K562 (cell line): ENCODE measurements around the gene DHX32. TPM values are rescaled to one million over a fixed set of nuclear protein-coding genes. Genes with fewer than 3 reads are reported as not detected.
A peak's percentile ranks its signal among the peaks of the same experiment; 100 is the strongest.

Source experiments
- BACH1 ChIP-seq: fragments of 200-800 bp; sonication (Bioruptor generic); IDR thresholded peaks from 2 replicates; pipeline ENCODE4 v1.6.1; 2016; ENCODE audit warnings: missing genetic modification characterization, missing compliant biosample characterization
- BCOR ChIP-seq: fragments of 450-650 bp; IDR thresholded peaks from 2 replicates; pipeline ENCODE4 v1.6.1; 2016
- C11orf30 ChIP-seq: fragments of 450-650 bp; IDR thresholded peaks from 2 replicates; pipeline ENCODE4 v1.6.1; 2016; ENCODE audit warnings: low read depth, mild to moderate bottlenecking
- DDX20 ChIP-seq: fragments of 450-650 bp; IDR thresholded peaks from 2 replicates; pipeline ENCODE4 v1.6.1; 2016; ENCODE audit warnings: missing genetic modification characterization, low read depth, mild to moderate bottlenecking, missing compliant biosample characterization, moderate library complexity
- ETV6 ChIP-seq, 3 experiments: fragments of 150-350 bp in 1 of 3; sonication (generic) in 1 of 3; formaldehyde crosslinking in 1 of 3; IDR thresholded peaks; 2 replicates each; pipeline versions ENCODE4 v1.6.1 to v1.8.0; 2014 to 2022; ENCODE audit warnings: borderline replicate concordance in 2 of 3, low read depth in 2 of 3, antibody characterized with exemption in 1 of 3, low read length in 1 of 3, mild to moderate bottlenecking in 1 of 3, missing genetic modification reagents in 1 of 3
- GTF2F1 ChIP-seq: IDR thresholded peaks from 2 replicates; pipeline ENCODE4 v1.6.1; 2011; ENCODE audit warnings: low read depth, low read length, improper control_type of control experiment
- NCOR1 ChIP-seq: fragments of 450-650 bp; IDR thresholded peaks from 2 replicates; pipeline ENCODE4 v1.6.1; 2016; ENCODE audit warnings: mild to moderate bottlenecking, moderate library complexity
- RHOXF2B ChIP-seq: fragments of 250-450 bp; sonication (Bioruptor Pico); conservative IDR thresholded peaks from 2 replicates; pipeline ENCODE4 v1.5.1; 2021
- SREBF2 ChIP-seq: sonication (generic); formaldehyde crosslinking; IDR thresholded peaks from 2 replicates; pipeline ENCODE4 v1.4.0; 2020; ENCODE audit warnings: mild to moderate bottlenecking, missing genetic modification reagents
- TBL1XR1 ChIP-seq, 2 experiments: IDR thresholded peaks; 2 replicates each; pipeline ENCODE4 v1.6.1; 2012; ENCODE audit warnings: improper control_type of control experiment in 2 of 2, low read length in 2 of 2, mild to moderate bottlenecking in 1 of 2
- ZFP30 ChIP-seq: fragments of 250-450 bp; sonication (Bioruptor Pico); IDR thresholded peaks from 2 replicates; pipeline ENCODE4 v1.8.0; 2022; ENCODE audit warnings: moderate library complexity, mild to moderate bottlenecking, inconsistent platforms, borderline replicate concordance
- ZNF23 ChIP-seq: fragments of 250-450 bp; sonication (Bioruptor Pico); IDR thresholded peaks from 2 replicates; pipeline ENCODE4 v1.4.0; 2020; ENCODE audit warnings: mild to moderate bottlenecking
- ZNF586 ChIP-seq: fragments of 450-650 bp; formaldehyde crosslinking; conservative IDR thresholded peaks from 2 replicates; pipeline ENCODE4 v1.4.0; 2020; ENCODE audit warnings: mild to moderate bottlenecking, moderate library complexity
- ZNF644 ChIP-seq: fragments of 200-800 bp; sonication (Bioruptor generic); IDR thresholded peaks from 2 replicates; pipeline ENCODE4 v1.6.1; 2016; ENCODE audit warnings: low read depth, missing genetic modification characterization, missing compliant biosample characterization
- ZNF780A ChIP-seq: fragments of 250-450 bp; sonication (Bioruptor Pico); IDR thresholded peaks from 2 replicates; pipeline ENCODE4 v1.5.0; 2021; ENCODE audit warnings: mild to moderate bottlenecking
- polyA plus RNA-seq, 8 experiments: library from polyadenylated mRNA; depleted of rRNA in 4 of 8; stranded (reverse) in 5 of 8; unstranded in 3 of 8; fragments of >200 nt; fragmentation: Nextera tagmentation in 2 of 8; fragmentation: Illumina TruSeq in 1 of 8; extraction: Ambion mirVana in 2 of 8; extraction: Trizol in 1 of 8; gene quantifications; 2 replicates each; pipeline versions ENCODE4 v1.2.1 to v1.2.3, GENCODE V29; 2011 to 2014; ENCODE audit warnings: inconsistent platforms in 1 of 8, missing spikeins in 1 of 8
- total RNA-seq, 7 experiments: library from RNA; depleted of rRNA in 6 of 7; stranded (reverse); fragments of >200 nt in 6 of 7; fragmentation: Illumina TruSeq in 2 of 7; extraction: Trizol in 2 of 7; gene quantifications; 2 replicates each; pipeline versions ENCODE4 v1.2.1 to v1.2.3, GENCODE V29; 2011 to 2021; ENCODE audit warnings: low replicate concordance in 1 of 7
- TF ChIP-seq, protein P1 (sequence below): fragments of 250-450 bp; sonication (Bioruptor Pico); IDR thresholded peaks from 2 replicates; pipeline ENCODE4 v1.5.0; 2022; ENCODE audit warnings: mild to moderate bottlenecking
- TF ChIP-seq, protein P2 (sequence below): sonication (generic); formaldehyde crosslinking; IDR thresholded peaks from 2 replicates; pipeline ENCODE4 v1.8.1; 2023; ENCODE audit warnings: mild to moderate bottlenecking, missing genetic modification reagents
- TF ChIP-seq, protein P3 (sequence below): fragments of 450-650 bp; IDR thresholded peaks from 2 replicates; pipeline ENCODE4 v1.6.1; 2016
- TF ChIP-seq, protein P4 (sequence below): fragments of 450-650 bp; IDR thresholded peaks from 2 replicates; pipeline ENCODE4 v1.7.1; 2018; ENCODE audit warnings: mild to moderate bottlenecking, low read depth; ENCODE audit not compliant: partially characterized antibody

Gene DHX32
- total and polyA plus RNA-seq, 9 of the 15 experiments (the other 6 are each of a cell fraction or from before 2014, with no cell fraction given), result 5.8 to 23.5 (median 17.5) TPM

DNA sequence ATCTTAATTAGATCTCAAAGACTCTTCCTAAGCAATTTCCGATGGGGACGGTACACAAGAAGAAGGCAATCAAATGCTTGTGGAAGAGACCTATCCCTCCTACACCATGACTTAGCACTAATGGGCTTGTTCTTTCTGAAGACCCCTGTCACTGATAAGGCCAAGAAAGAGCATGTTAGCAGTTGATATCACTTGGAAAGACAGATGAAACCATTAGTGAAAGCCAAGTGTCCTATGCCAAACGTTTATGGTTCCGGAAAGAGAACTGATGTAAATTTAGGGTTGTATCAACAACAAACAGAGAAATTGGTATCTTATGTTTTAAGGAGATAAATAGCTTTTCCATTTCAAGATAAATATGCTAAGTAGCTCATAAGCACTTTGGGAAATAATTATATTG lies 64.5 kb downstream of the DHX32 start (continued):
- TF ChIP-seq, protein P1, sequence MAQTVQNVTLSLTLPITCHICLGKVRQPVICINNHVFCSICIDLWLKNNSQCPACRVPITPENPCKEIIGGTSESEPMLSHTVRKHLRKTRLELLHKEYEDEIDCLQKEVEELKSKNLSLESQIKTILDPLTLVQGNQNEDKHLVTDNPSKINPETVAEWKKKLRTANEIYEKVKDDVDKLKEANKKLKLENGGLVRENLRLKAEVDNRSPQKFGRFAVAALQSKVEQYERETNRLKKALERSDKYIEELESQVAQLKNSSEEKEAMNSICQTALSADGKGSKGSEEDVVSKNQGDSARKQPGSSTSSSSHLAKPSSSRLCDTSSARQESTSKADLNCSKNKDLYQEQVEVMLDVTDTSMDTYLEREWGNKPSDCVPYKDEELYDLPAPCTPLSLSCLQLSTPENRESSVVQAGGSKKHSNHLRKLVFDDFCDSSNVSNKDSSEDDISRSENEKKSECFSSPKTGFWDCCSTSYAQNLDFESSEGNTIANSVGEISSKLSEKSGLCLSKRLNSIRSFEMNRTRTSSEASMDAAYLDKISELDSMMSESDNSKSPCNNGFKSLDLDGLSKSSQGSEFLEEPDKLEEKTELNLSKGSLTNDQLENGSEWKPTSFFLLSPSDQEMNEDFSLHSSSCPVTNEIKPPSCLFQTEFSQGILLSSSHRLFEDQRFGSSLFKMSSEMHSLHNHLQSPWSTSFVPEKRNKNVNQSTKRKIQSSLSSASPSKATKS (CRISPR knock-in tag), result no peak
- TF ChIP-seq, protein P2, sequence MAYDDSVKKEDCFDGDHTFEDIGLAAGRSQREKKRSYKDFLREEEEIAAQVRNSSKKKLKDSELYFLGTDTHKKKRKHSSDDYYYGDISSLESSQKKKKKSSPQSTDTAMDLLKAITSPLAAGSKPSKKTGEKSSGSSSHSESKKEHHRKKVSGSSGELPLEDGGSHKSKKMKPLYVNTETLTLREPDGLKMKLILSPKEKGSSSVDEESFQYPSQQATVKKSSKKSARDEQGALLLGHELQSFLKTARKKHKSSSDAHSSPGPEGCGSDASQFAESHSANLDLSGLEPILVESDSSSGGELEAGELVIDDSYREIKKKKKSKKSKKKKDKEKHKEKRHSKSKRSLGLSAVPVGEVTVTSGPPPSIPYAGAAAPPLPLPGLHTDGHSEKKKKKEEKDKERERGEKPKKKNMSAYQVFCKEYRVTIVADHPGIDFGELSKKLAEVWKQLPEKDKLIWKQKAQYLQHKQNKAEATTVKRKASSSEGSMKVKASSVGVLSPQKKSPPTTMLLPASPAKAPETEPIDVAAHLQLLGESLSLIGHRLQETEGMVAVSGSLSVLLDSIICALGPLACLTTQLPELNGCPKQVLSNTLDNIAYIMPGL (CRISPR knock-in tag), result no peak
- TF ChIP-seq SREBF2 (CRISPR knock-in tag), result no peak
- no peak for TF ChIP-seq ZNF23
- TF ChIP-seq GTF2F1, result no peak
- TF ChIP-seq ETV6 (IDR thresholded peaks at IDR 0.05; ENCODE audit: borderline replicate concordance in 1 of 2, low read depth in 2 of 2, low read length in 1 of 2), result 0 out of 4 replicates have a peak, but pooled peaks of 1 of the 2 experiments have one; percentile 29
- TF ChIP-seq ETV6 (CRISPR knock-in tag; IDR thresholded peaks at IDR 0.05; ENCODE audit: borderline replicate concordance), result no peak
- peak; percentile 90 for TF ChIP-seq C11orf30
- TF ChIP-seq, protein P3, sequence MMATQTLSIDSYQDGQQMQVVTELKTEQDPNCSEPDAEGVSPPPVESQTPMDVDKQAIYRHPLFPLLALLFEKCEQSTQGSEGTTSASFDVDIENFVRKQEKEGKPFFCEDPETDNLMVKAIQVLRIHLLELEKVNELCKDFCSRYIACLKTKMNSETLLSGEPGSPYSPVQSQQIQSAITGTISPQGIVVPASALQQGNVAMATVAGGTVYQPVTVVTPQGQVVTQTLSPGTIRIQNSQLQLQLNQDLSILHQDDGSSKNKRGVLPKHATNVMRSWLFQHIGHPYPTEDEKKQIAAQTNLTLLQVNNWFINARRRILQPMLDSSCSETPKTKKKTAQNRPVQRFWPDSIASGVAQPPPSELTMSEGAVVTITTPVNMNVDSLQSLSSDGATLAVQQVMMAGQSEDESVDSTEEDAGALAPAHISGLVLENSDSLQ, result peak; percentile 85
- TF ChIP-seq DDX20 (tag), result no peak
- TF ChIP-seq TBL1XR1 (IDR thresholded peaks at IDR 0.05; ENCODE audit: low read length in 2 of 2), result peak in 1 of 2 experiments; percentile 80; a peak in 2 of 4 replicates
- TF ChIP-seq ZNF644 (tag), result no peak
- TF ChIP-seq BACH1 (tag), result peak; percentile 73; the same call in 1 of the 2 replicates
- no peak for TF ChIP-seq ZNF586 (CRISPR knock-in tag)
- TF ChIP-seq, protein P4, sequence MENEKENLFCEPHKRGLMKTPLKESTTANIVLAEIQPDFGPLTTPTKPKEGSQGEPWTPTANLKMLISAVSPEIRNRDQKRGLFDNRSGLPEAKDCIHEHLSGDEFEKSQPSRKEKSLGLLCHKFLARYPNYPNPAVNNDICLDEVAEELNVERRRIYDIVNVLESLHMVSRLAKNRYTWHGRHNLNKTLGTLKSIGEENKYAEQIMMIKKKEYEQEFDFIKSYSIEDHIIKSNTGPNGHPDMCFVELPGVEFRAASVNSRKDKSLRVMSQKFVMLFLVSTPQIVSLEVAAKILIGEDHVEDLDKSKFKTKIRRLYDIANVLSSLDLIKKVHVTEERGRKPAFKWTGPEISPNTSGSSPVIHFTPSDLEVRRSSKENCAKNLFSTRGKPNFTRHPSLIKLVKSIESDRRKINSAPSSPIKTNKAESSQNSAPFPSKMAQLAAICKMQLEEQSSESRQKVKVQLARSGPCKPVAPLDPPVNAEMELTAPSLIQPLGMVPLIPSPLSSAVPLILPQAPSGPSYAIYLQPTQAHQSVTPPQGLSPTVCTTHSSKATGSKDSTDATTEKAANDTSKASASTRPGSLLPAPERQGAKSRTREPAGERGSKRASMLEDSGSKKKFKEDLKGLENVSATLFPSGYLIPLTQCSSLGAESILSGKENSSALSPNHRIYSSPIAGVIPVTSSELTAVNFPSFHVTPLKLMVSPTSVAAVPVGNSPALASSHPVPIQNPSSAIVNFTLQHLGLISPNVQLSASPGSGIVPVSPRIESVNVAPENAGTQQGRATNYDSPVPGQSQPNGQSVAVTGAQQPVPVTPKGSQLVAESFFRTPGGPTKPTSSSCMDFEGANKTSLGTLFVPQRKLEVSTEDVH, result no peak
- TF ChIP-seq RHOXF2B (CRISPR knock-in tag), result no peak
- peak; percentile 85; the same call in 1 of the 2 replicates for TF ChIP-seq BCOR
- no peak for TF ChIP-seq ZFP30 (CRISPR knock-in tag)
- TF ChIP-seq ZNF780A, result no peak
- TF ChIP-seq NCOR1, result peak; percentile 96
